GM21619 (cell line): Measurements from ENCODE around the gene MPHOSPH6.
"Not testable (repeated sequence)": the region's sequence is repeated elsewhere in the genome, so short reads cannot be mapped to it uniquely, and the experiment has no call there.

Source experiments
- ATAC-seq: cut with Tn5 transposase; IDR thresholded peaks from one replicate; pipeline ENCODE4 v1.9.1; 2021; ENCODE audit not compliant: unreplicated experiment

Gene MPHOSPH6

GRCh38 chr16:82124651-82125050 is 45.4 kb downstream of the MPHOSPH6 start:
- ATAC-seq: no peak

DNA sequence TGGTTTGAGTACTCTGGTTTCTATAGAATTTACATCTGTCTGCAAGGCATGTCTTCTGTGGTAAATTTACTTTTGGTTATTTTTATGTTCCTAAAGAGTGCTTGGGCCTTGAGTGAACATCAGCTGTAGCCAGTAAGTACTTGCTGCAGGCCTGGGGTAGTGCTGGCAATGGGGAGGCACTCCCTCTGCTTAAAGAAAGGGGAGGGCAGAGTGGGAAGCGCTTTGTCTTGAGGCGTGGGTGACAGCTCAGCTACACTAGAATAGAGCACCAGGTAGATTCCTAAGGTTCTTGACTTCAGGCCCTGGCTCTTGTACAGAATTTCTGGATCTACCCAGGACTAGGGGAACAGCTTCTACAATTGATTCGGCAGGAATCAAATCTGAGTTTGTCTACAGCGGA is 50.6 kb downstream of the MPHOSPH6 start:
- ATAC-seq: no peak

GRCh38 chr16:82118749-82119148 is 51.3 kb downstream of the MPHOSPH6 start:
- ATAC-seq: no peak

- ATAC-seq: no peak
Observed at GRCh38 chr16:82116535-82116934, 53.5 kb downstream of the MPHOSPH6 start.

- ATAC-seq: no peak
Observed at GRCh38 chr16:82113741-82114140, 56.3 kb downstream of the MPHOSPH6 start.

DNA sequence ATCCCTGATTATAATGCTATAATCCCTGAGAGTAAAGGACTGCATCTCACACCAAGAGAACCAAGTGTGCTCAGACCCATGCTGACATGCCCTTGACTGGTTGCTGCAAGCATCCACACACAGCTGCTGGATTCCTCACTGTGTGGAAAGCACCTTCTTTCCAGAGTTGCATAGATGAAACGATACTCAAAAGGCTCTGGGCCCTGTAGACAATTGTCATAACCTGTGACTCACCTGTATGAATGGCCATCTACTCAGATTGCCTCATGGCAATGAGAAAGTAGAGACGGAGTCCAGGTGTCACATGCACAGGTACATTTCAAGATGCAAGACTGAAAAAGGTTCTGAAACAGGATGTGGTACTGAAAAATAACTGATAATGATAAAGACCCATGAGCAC is 58.1 kb downstream of the MPHOSPH6 start:
- ATAC-seq: no peak

GRCh38 chr16:82109266-82109665 is 60.8 kb downstream of the MPHOSPH6 start:
- ATAC-seq: not testable (repeated sequence)

- ATAC-seq: no peak
Observed at GRCh38 chr16:82108774-82109173, 61.2 kb downstream of the MPHOSPH6 start.

DNA sequence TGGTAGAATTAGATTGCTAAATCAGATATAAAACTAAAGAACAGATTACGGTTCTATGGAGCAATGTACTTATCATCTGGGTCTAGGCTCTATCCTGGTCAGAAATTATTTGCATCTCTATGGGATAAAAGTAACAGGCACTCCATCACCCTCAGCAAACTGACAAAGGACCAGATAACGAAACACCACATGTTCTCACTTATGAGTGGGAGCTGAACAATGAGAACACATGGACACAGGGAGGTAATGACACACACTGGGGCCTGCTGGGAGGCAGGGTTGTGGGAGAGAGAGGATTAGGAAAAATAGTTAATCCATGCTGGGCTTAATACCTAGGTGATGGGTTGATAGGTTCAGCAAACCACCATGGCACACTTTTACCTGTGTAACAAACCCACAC is 61.9 kb downstream of the MPHOSPH6 start:
- ATAC-seq: no peak

DNA sequence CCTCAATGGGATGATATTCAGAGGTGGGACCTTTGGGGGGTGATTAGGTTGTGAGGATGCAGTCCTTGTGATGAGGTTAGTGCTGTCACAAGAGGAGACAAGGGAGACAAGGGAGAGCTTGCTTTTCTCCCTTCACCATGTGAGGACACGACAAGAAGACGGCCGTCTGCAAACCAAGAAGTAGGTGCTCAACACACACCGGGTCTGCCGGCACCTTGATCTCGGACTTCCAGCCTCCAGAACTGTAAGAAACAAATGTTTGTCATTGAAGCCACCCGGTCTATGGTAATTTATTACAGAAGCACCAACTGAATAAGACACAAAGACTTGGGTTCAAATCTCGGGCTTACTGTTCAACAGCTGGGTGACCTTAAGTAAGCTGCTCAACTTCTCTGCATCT is 64.9 kb downstream of the MPHOSPH6 start:
- ATAC-seq: no peak
